NB4 (cell line): ENCODE measurements around the gene LSAMP.

Source experiments
- MAX ChIP-seq: IDR thresholded peaks from 2 replicates; pipeline ENCODE4 v1.6.1; 2011; ENCODE audit warnings: low read depth, low read length
- MYC ChIP-seq: IDR thresholded peaks from 2 replicates; pipeline ENCODE4 v1.6.1; 2011; ENCODE audit warnings: low read depth, low read length
- POLR2A ChIP-seq: IDR thresholded peaks from 2 replicates; pipeline ENCODE4 v1.6.1; 2011; ENCODE audit warnings: mild to moderate bottlenecking; ENCODE audit not compliant: insufficient read length; ENCODE audit errors: extremely low read depth
- TF ChIP-seq, protein P1 (sequence below): IDR thresholded peaks from one replicate; pipeline ENCODE4 v1.5.1; 2012; ENCODE audit warnings: low read depth, low read length

GRCh38 chr3:116265320-116265695 is 180.0 kb downstream of the LSAMP start:
- TF ChIP-seq, protein P1, sequence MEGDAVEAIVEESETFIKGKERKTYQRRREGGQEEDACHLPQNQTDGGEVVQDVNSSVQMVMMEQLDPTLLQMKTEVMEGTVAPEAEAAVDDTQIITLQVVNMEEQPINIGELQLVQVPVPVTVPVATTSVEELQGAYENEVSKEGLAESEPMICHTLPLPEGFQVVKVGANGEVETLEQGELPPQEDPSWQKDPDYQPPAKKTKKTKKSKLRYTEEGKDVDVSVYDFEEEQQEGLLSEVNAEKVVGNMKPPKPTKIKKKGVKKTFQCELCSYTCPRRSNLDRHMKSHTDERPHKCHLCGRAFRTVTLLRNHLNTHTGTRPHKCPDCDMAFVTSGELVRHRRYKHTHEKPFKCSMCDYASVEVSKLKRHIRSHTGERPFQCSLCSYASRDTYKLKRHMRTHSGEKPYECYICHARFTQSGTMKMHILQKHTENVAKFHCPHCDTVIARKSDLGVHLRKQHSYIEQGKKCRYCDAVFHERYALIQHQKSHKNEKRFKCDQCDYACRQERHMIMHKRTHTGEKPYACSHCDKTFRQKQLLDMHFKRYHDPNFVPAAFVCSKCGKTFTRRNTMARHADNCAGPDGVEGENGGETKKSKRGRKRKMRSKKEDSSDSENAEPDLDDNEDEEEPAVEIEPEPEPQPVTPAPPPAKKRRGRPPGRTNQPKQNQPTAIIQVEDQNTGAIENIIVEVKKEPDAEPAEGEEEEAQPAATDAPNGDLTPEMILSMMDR = no peak
- no peak for TF ChIP-seq MAX
- no peak for TF ChIP-seq POLR2A
- TF ChIP-seq MYC = no peak
